HepG2 (cell line): ENCODE results near the gene KIF9. TPM values are rescaled to one million over a fixed set of nuclear protein-coding genes. Genes with fewer than 3 reads are reported as not detected.

Experiments used
- ATAC-seq: fragments of 200-7000 bp; cut with Tn5 transposase; 3 replicates; pipeline ENCODE4 v1.9.1; 2020; ENCODE audit warnings: mild to moderate bottlenecking, moderate library complexity
- BruUV-seq: library from RNA; stranded (reverse); fragments of 400-500 nt; replicated peaks from 2 replicates; lab custom pipeline; 2021; lab: Mats Ljungman, UMichigan
- CTCF ChIA-PET: fragments of 300-600 bp; formaldehyde crosslinking; extraction: SDS; loops from one replicate; lab custom pipeline; 2021; ENCODE audit warnings: low total read pairs, inconsistent platforms, low intra/inter-chr PET ratio; lab: Yijun Ruan, JAX
- POLR2A ChIA-PET: fragments of 350-600 bp; sonication (Branson Sonifier 250); formaldehyde crosslinking; loops from one replicate; lab custom pipeline; 2020; ENCODE audit warnings: antibody characterized with exemption, inconsistent platforms; lab: Yijun Ruan, JAX
- DNase-seq: peaks from one replicate; pipeline ENCODE4 v3.0.0-alpha.2; 2015; ENCODE audit warnings: low spot score
- FAIRE-seq: peaks from 3 replicates; lab custom pipeline; 2011; peaks lifted over from hg19 to GRCh38; lab: Jason Lieb, UNC
- H2AFZ ChIP-seq: one replicate; pipeline ENCODE4 v1.6.1; 2011; ENCODE audit warnings: low read length, inconsistent platforms
- H3K27ac ChIP-seq: fragments of 300-600 bp; 3 replicates; pipeline ENCODE4 v1.8.0; 2011; ENCODE audit warnings: mixed run types, mild to moderate bottlenecking, mixed read lengths, low read length, inconsistent platforms; ENCODE audit not compliant: insufficient read depth; ENCODE audit errors: extremely low read length
- H3K27me3 ChIP-seq, 2 experiments: fragments of 200-600 bp in 1 of 2; 2 replicates in 1 of 2; 3 replicates in 1 of 2; pipeline versions ENCODE4 v1.6.0 to v1.8.0; 2011; ENCODE audit warnings: low read length in 2 of 2, mild to moderate bottlenecking in 2 of 2, moderate library complexity in 2 of 2, inconsistent platforms in 1 of 2; ENCODE audit not compliant: insufficient read depth in 2 of 2, control insufficient read depth in 1 of 2
- H3K36me3 ChIP-seq, 2 experiments: fragments of 200-600 bp in 1 of 2; replicated peaks in 1 of 2; 2 replicates in 1 of 2; 3 replicates in 1 of 2; pipeline versions ENCODE4 v1.5.1 to v1.8.0; 2011; ENCODE audit warnings: low read length in 2 of 2, inconsistent platforms in 1 of 2; ENCODE audit not compliant: insufficient read depth in 2 of 2, control insufficient read depth in 1 of 2
- H3K4me1 ChIP-seq: 2 replicates; pipeline ENCODE4 v1.5.1; 2012; ENCODE audit warnings: low read length, inconsistent platforms; ENCODE audit not compliant: insufficient read depth
- H3K4me2 ChIP-seq: 2 replicates; pipeline ENCODE4 v1.6.0; 2011; ENCODE audit warnings: low read depth, low read length, inconsistent platforms
- H3K4me3 ChIP-seq, 3 experiments: fragments of 200-600 bp in 1 of 3; sonication (generic), shearing (Covaris generic) in 1 of 3; replicated peaks in 1 of 3; 2 replicates each; pipeline ENCODE4 v1.5.1; 2011 to 2016; ENCODE audit warnings: low read length in 3 of 3, inconsistent platforms in 2 of 3, low read depth in 2 of 3, mild to moderate bottlenecking in 2 of 3, control low read depth in 1 of 3, mixed read lengths in 1 of 3; ENCODE audit not compliant: insufficient read depth in 1 of 3
- H3K79me2 ChIP-seq: one replicate; pipeline ENCODE4 v1.6.1; 2011; ENCODE audit warnings: low read length, inconsistent platforms; ENCODE audit not compliant: insufficient read depth
- H3K9ac ChIP-seq: 2 replicates; pipeline ENCODE4 v1.6.0; 2011; ENCODE audit warnings: mild to moderate bottlenecking, low read depth, low read length, inconsistent platforms; ENCODE audit not compliant: insufficient read depth
- H3K9me3 ChIP-seq: 2 replicates; pipeline ENCODE4 v1.5.1; 2012; ENCODE audit warnings: mild to moderate bottlenecking, low read length
- H4K20me1 ChIP-seq: 2 replicates; pipeline ENCODE4 v1.6.0; 2011; ENCODE audit warnings: inconsistent platforms, mild to moderate bottlenecking, low read length, moderate library complexity; ENCODE audit not compliant: insufficient read depth
- ARNT ChIP-seq: fragments of 450-650 bp; IDR thresholded peaks from 2 replicates; pipeline ENCODE4 v1.6.1; 2017
- ATM ChIP-seq: fragments of 450-650 bp; IDR thresholded peaks from 2 replicates; pipeline ENCODE4 v1.7.1; 2017; ENCODE audit warnings: mild to moderate bottlenecking, borderline replicate concordance
- BHLHE40 ChIP-seq: IDR thresholded peaks from 2 replicates; pipeline ENCODE4 v1.6.1; 2011; ENCODE audit warnings: low read length, improper control_type of control experiment
- FOSL2 ChIP-seq: sonication (generic); formaldehyde crosslinking; IDR thresholded peaks from 2 replicates; pipeline ENCODE4 v1.4.0; 2020; ENCODE audit warnings: missing genetic modification reagents
- GLI4 ChIP-seq: sonication (generic); formaldehyde crosslinking; IDR thresholded peaks from 2 replicates; pipeline ENCODE4 v1.5.1; 2020; ENCODE audit warnings: missing genetic modification reagents, mild to moderate bottlenecking, moderate library complexity, borderline replicate concordance
- GZF1 ChIP-seq: sonication (generic); formaldehyde crosslinking; IDR thresholded peaks from 2 replicates; pipeline ENCODE4 v1.5.1; 2020; ENCODE audit warnings: mild to moderate bottlenecking, missing genetic modification reagents
- PHF8 ChIP-seq: sonication (generic); formaldehyde crosslinking; IDR thresholded peaks from 2 replicates; pipeline ENCODE4 v1.5.0; 2020; ENCODE audit warnings: missing genetic modification reagents
- PRMT3 ChIP-seq: sonication (generic); formaldehyde crosslinking; IDR thresholded peaks from 2 replicates; pipeline ENCODE4 v1.8.1; 2022; ENCODE audit warnings: low read depth, mild to moderate bottlenecking, moderate library complexity, missing genetic modification reagents, borderline replicate concordance
- SATB2 ChIP-seq: sonication (generic); formaldehyde crosslinking; IDR thresholded peaks from 2 replicates; pipeline ENCODE4 v1.5.0; 2020; ENCODE audit warnings: missing genetic modification reagents
- YY1 ChIP-seq: IDR thresholded peaks from 2 replicates; pipeline ENCODE4 v1.6.1; 2011; ENCODE audit warnings: low read length, low read depth, moderate library complexity, mild to moderate bottlenecking; ENCODE audit not compliant: insufficient read depth, insufficient replicate concordance
- ZNF501 ChIP-seq: sonication (generic); formaldehyde crosslinking; IDR thresholded peaks from 2 replicates; pipeline ENCODE4 v1.5.1; 2020; ENCODE audit warnings: mild to moderate bottlenecking, moderate library complexity, missing genetic modification reagents
- ZNF549 ChIP-seq: sonication (generic); formaldehyde crosslinking; IDR thresholded peaks from 2 replicates; pipeline ENCODE4 v1.5.0; 2020; ENCODE audit warnings: missing genetic modification reagents
- ZNF709 ChIP-seq: sonication (generic); formaldehyde crosslinking; IDR thresholded peaks from 2 replicates; pipeline ENCODE4 v1.5.0; 2020; ENCODE audit warnings: mild to moderate bottlenecking, missing genetic modification reagents
- ZNF879 ChIP-seq: sonication (generic); formaldehyde crosslinking; IDR thresholded peaks from 2 replicates; pipeline ENCODE4 v1.8.1; 2023; ENCODE audit warnings: missing genetic modification reagents
- WGBS: methylation state at CpG from one replicate; pipeline ENCODE4 v1.1.6; 2017; ENCODE audit warnings: low lambda C conversion rate; 5-methylcytosine and 5-hydroxymethylcytosine counted together
- in situ Hi-C: cut with HindIII; loops from 2 replicates; pipeline ENCODE4 v1.10.0; 2017; ENCODE audit warnings: low pct_unique_long_range_greater_than_20kb; ENCODE audit not compliant: extremely low pct_ligation_motif_present
- intact Hi-C: fragments of 100-400 bp; cut with micrococcal nuclease; formaldehyde crosslinking; loops from one replicate; pipeline ENCODE4 v1.10.0; 2022; ENCODE audit not compliant: unreplicated experiment
- polyA plus RNA-seq, 8 experiments: library from polyadenylated mRNA; depleted of rRNA in 3 of 8; stranded (reverse) in 7 of 8; unstranded in 1 of 8; fragments of >200 nt; fragmentation: Illumina TruSeq in 4 of 8; extraction: Trizol in 4 of 8; gene quantifications; 2 replicates each; pipeline versions ENCODE4 v1.2.1 to v1.2.3, GENCODE V29; 2011 to 2016; ENCODE audit warnings: low read depth in 4 of 8, missing spikeins in 1 of 8, mixed read lengths in 1 of 8; ENCODE audit not compliant: insufficient read depth in 1 of 8
- total RNA-seq, 5 experiments: library from RNA; depleted of rRNA; stranded (reverse); fragments of >200 nt; fragmentation: Illumina TruSeq; extraction: Trizol; gene quantifications; 2 replicates each; pipeline ENCODE4 v1.2.3, GENCODE V29; 2016; ENCODE audit warnings: low read depth in 1 of 5
- TF ChIP-seq, protein P1 (sequence below): sonication (generic); formaldehyde crosslinking; conservative IDR thresholded peaks from 2 replicates; pipeline ENCODE4 v1.8.0; 2022; ENCODE audit warnings: mild to moderate bottlenecking, moderate library complexity, missing genetic modification reagents
- TF ChIP-seq, protein P2 (sequence below): sonication (generic); formaldehyde crosslinking; IDR thresholded peaks from 2 replicates; pipeline ENCODE4 v1.4.0; 2020; ENCODE audit warnings: missing genetic modification reagents, borderline replicate concordance
- TF ChIP-seq, protein P3 (sequence below): sonication (generic); formaldehyde crosslinking; conservative IDR thresholded peaks from 2 replicates; pipeline ENCODE4 v1.8.0; 2022; ENCODE audit warnings: missing genetic modification reagents

The KIF9 gene
- total and polyA plus RNA-seq, 2 of the 13 experiments (the other 11 are each of a cell fraction or from before 2014, with no cell fraction given): 5.1 to 16.9 TPM

DNA sequence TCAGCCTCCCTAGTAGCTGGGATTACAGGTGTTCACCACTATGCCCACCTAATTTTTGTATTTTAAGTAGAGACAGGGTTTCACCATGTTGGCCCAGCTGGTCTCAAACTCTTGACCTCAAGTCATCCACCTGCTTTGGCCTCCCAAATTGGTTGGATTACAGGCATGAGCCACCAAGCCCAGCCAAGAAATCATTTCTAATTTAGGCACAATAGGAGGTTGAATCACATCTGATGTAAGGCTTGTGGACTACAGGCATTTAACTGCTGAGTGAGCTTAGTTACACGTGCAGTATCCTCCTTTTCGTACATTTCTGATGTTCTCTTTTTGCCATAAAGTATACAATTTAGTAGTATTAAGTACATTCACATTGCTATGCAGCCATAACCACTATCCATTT, 87.6 kb downstream of the KIF9 start:
- POLR2A ChIA-PET: interaction anchor here (0.7 kb wide), 1 partner anchor 10 kb away, joined by 4 read pairs; no protein-coding TSS in a partner anchor
- TF ChIP-seq PRMT3 (no peak), BHLHE40 (no peak), ATM (no peak), ZNF501 (CRISPR knock-in tag) (no peak), ZNF709 (CRISPR knock-in tag) (no peak), SATB2 (CRISPR knock-in tag) (no peak), PHF8 (no peak), GZF1 (CRISPR knock-in tag) (no peak), GLI4 (CRISPR knock-in tag) (no peak), ARNT (no peak), FOSL2 (CRISPR knock-in tag) (no peak), ZNF879 (CRISPR knock-in tag) (no peak), ZNF549 (CRISPR knock-in tag) (no peak), YY1 (no peak)
- TF ChIP-seq, protein P1, sequence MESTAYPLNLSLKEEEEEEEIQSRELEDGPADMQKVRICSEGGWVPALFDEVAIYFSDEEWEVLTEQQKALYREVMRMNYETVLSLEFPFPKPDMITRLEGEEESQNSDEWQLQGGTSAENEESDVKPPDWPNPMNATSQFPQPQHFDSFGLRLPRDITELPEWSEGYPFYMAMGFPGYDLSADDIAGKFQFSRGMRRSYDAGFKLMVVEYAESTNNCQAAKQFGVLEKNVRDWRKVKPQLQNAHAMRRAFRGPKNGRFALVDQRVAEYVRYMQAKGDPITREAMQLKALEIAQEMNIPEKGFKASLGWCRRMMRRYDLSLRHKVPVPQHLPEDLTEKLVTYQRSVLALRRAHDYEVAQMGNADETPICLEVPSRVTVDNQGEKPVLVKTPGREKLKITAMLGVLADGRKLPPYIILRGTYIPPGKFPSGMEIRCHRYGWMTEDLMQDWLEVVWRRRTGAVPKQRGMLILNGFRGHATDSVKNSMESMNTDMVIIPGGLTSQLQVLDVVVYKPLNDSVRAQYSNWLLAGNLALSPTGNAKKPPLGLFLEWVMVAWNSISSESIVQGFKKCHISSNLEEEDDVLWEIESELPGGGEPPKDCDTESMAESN (CRISPR knock-in tag): no peak
- TF ChIP-seq, protein P2, sequence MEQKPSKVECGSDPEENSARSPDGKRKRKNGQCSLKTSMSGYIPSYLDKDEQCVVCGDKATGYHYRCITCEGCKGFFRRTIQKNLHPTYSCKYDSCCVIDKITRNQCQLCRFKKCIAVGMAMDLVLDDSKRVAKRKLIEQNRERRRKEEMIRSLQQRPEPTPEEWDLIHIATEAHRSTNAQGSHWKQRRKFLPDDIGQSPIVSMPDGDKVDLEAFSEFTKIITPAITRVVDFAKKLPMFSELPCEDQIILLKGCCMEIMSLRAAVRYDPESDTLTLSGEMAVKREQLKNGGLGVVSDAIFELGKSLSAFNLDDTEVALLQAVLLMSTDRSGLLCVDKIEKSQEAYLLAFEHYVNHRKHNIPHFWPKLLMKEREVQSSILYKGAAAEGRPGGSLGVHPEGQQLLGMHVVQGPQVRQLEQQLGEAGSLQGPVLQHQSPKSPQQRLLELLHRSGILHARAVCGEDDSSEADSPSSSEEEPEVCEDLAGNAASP: no peak
- TF ChIP-seq, protein P3, sequence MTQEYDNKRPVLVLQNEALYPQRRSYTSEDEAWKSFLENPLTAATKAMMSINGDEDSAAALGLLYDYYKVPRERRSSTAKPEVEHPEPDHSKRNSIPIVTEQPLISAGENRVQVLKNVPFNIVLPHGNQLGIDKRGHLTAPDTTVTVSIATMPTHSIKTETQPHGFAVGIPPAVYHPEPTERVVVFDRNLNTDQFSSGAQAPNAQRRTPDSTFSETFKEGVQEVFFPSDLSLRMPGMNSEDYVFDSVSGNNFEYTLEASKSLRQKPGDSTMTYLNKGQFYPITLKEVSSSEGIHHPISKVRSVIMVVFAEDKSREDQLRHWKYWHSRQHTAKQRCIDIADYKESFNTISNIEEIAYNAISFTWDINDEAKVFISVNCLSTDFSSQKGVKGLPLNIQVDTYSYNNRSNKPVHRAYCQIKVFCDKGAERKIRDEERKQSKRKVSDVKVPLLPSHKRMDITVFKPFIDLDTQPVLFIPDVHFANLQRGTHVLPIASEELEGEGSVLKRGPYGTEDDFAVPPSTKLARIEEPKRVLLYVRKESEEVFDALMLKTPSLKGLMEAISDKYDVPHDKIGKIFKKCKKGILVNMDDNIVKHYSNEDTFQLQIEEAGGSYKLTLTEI (CRISPR knock-in tag): no peak
- TF ChIP-seq, all 625 proteins: peak for 0
- CTCF ChIA-PET: no interaction called here
- Histone ChIP-seq H3K79me2 (no peaks in the 10 kb centered on the region), H3K36me3 (no peaks in the 10 kb centered on the region), H3K9ac (no peak overlapping the region), H3K4me2 (no peak overlapping the region), H3K27me3 (no peaks in the 10 kb centered on the region), H4K20me1 (no peaks in the 10 kb centered on the region), H3K4me3 (no peak overlapping the region), H3K9me3 (no peaks in the 10 kb centered on the region), H2AFZ (no peak overlapping the region), H3K27ac (no peak overlapping the region), H3K4me1 (no peaks in the 10 kb centered on the region)
- no peak for DNase-seq
- in situ Hi-C loops: no loop called here
- WGBS: 96% methylated on average over 2 of the region's 2 CpGs
- no peak for ATAC-seq
- no TSS peak for BruUV-seq
- FAIRE-seq: no peak
- intact Hi-C loops: no loop called here
